HepG2 (cell line): ENCODE measurements around the gene ZER1. TPM values are rescaled to one million over a fixed set of nuclear protein-coding genes. Genes with fewer than 3 reads are reported as not detected.

Experiments used
- GFI1 ChIP-seq: sonication (generic); formaldehyde crosslinking; IDR thresholded peaks from 2 replicates; pipeline ENCODE4 v1.5.0; 2020; ENCODE audit warnings: missing genetic modification reagents, mild to moderate bottlenecking, borderline replicate concordance
- NBN ChIP-seq: fragments of 450-650 bp; conservative IDR thresholded peaks from 2 replicates; pipeline ENCODE4 v1.6.1; 2017
- REL ChIP-seq: sonication (generic); formaldehyde crosslinking; conservative IDR thresholded peaks from 2 replicates; pipeline ENCODE4 v1.8.0; 2022; ENCODE audit warnings: mild to moderate bottlenecking, missing genetic modification reagents, moderate library complexity
- SIN3A ChIP-seq: IDR thresholded peaks from 2 replicates; pipeline ENCODE4 v1.6.1; 2011; ENCODE audit warnings: low read depth, mild to moderate bottlenecking, control low read depth, low read length, borderline replicate concordance
- SOX13 ChIP-seq, 3 experiments: fragments of 450-650 bp in 1 of 3; sonication (generic) in 1 of 3; formaldehyde crosslinking in 1 of 3; IDR thresholded peaks in 2 of 3; conservative IDR thresholded peaks in 1 of 3; 2 replicates each; pipeline versions ENCODE4 v1.5.0 to v1.6.1; 2016 to 2020; ENCODE audit warnings: antibody characterized with exemption in 1 of 3, mild to moderate bottlenecking in 1 of 3, missing compliant biosample characterization in 1 of 3, missing genetic modification reagents in 1 of 3, moderate library complexity in 1 of 3
- STAT6 ChIP-seq: sonication (generic); formaldehyde crosslinking; IDR thresholded peaks from 2 replicates; pipeline ENCODE4 v1.4.0; 2020; ENCODE audit warnings: missing genetic modification reagents, mild to moderate bottlenecking, borderline replicate concordance
- TMF1 ChIP-seq: sonication (generic); formaldehyde crosslinking; IDR thresholded peaks from 2 replicates; pipeline ENCODE4 v1.8.1; 2022; ENCODE audit warnings: low read depth, missing genetic modification reagents
- ZFP36L2 ChIP-seq: sonication (generic); formaldehyde crosslinking; IDR thresholded peaks from 2 replicates; pipeline ENCODE4 v1.4.0; 2020; ENCODE audit warnings: missing genetic modification reagents
- ZMAT3 ChIP-seq: sonication (generic); formaldehyde crosslinking; conservative IDR thresholded peaks from 2 replicates; pipeline ENCODE4 v1.7.0; 2021; ENCODE audit warnings: missing genetic modification reagents
- ZNF143 ChIP-seq: sonication (generic); formaldehyde crosslinking; IDR thresholded peaks from 2 replicates; pipeline ENCODE4 v1.4.0; 2020; ENCODE audit warnings: missing genetic modification reagents
- ZNF17 ChIP-seq: sonication (generic); formaldehyde crosslinking; IDR thresholded peaks from 2 replicates; pipeline ENCODE4 v1.5.0; 2020; ENCODE audit warnings: mild to moderate bottlenecking, missing genetic modification reagents
- ZNF180 ChIP-seq: sonication (generic); formaldehyde crosslinking; IDR thresholded peaks from 2 replicates; pipeline ENCODE4 v1.4.0; 2020; ENCODE audit warnings: low read depth, missing genetic modification reagents, borderline replicate concordance
- ZNF331 ChIP-seq: sonication (generic); formaldehyde crosslinking; IDR thresholded peaks from 2 replicates; pipeline ENCODE4 v1.4.0; 2020; ENCODE audit warnings: missing genetic modification reagents
- ZNF33A ChIP-seq: sonication (generic); formaldehyde crosslinking; IDR thresholded peaks from 2 replicates; pipeline ENCODE4 v1.5.1; 2020; ENCODE audit warnings: missing genetic modification reagents, mild to moderate bottlenecking, moderate library complexity, borderline replicate concordance
- ZNF550 ChIP-seq: sonication (generic); formaldehyde crosslinking; IDR thresholded peaks from 2 replicates; pipeline ENCODE4 v1.4.0; 2020; ENCODE audit warnings: mild to moderate bottlenecking, missing genetic modification reagents, borderline replicate concordance
- ZNF816 ChIP-seq: sonication (generic); formaldehyde crosslinking; IDR thresholded peaks from 2 replicates; pipeline ENCODE4 v1.8.0; 2022; ENCODE audit warnings: missing genetic modification reagents, mild to moderate bottlenecking, borderline replicate concordance
- ZSCAN5A ChIP-seq: sonication (generic); formaldehyde crosslinking; IDR thresholded peaks from 2 replicates; pipeline ENCODE4 v1.8.0; 2022; ENCODE audit warnings: mild to moderate bottlenecking, missing genetic modification reagents, borderline replicate concordance
- polyA plus RNA-seq, 8 experiments: library from polyadenylated mRNA; depleted of rRNA in 3 of 8; stranded (reverse) in 7 of 8; unstranded in 1 of 8; fragments of >200 nt; fragmentation: Illumina TruSeq in 4 of 8; extraction: Trizol in 4 of 8; gene quantifications; 2 replicates each; pipeline versions ENCODE4 v1.2.1 to v1.2.3, GENCODE V29; 2011 to 2016; ENCODE audit warnings: low read depth in 4 of 8, missing spikeins in 1 of 8, mixed read lengths in 1 of 8; ENCODE audit not compliant: insufficient read depth in 1 of 8
- total RNA-seq, 5 experiments: library from RNA; depleted of rRNA; stranded (reverse); fragments of >200 nt; fragmentation: Illumina TruSeq; extraction: Trizol; gene quantifications; 2 replicates each; pipeline ENCODE4 v1.2.3, GENCODE V29; 2016; ENCODE audit warnings: low read depth in 1 of 5
- TF ChIP-seq, protein P1 (sequence below): sonication (generic); formaldehyde crosslinking; IDR thresholded peaks from 2 replicates; pipeline ENCODE4 v1.5.0; 2020; ENCODE audit warnings: missing genetic modification reagents, mild to moderate bottlenecking, borderline replicate concordance
- TF ChIP-seq, protein P2 (sequence below): sonication (generic); formaldehyde crosslinking; IDR thresholded peaks from 2 replicates; pipeline ENCODE4 v1.8.0; 2022; ENCODE audit warnings: missing genetic modification reagents, mild to moderate bottlenecking, moderate library complexity, borderline replicate concordance
- TF ChIP-seq, protein P3 (sequence below): sonication (generic); formaldehyde crosslinking; IDR thresholded peaks from 2 replicates; pipeline ENCODE4 v1.5.1; 2020; ENCODE audit warnings: mild to moderate bottlenecking, missing genetic modification reagents, moderate library complexity

Gene ZER1
- total and polyA plus RNA-seq, 2 of the 13 experiments (the other 11 are each of a cell fraction or from before 2014, with no cell fraction given) = 7.7 to 40.0 TPM

DNA sequence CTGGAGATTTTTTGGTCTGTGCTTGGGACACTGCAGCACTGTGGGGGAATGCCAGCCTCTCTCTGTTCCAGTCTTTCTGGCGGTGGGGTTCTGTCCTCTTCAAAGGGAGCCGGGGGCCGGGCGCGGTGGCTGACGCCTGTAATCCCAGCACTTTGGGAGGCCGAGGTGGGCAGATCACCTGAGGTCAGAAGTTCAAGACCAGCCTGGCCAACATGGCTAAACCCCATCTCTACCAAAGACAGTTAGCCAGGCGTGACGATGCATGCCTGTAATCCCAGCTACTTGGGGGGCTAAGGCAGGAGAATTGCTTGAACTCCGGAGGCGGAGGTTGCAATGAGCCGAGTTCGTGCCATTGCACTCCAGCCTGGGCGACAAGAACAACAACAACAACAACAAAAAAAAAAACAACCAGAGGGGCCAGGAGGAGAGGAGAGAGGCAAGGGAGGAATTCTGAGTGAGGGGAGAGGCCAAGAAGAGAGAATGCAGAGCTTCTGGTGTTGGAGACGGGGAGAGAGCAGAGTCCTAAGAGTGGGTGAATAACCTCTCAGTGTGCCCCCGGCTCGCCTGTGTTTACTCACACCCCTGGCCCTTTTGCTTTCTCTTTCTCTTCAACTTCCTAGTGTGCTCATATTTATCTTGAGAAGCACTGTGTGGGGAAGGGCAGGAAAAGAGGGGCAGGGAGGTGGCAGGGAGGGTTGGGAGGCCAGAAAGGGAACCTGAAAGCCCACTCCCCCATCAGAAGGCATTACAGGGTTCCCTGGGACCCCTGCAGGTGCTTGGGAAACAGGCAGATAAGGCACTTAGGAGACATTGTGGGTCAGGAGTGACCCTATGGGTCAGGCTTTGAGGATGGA, 85.9 kb downstream of the ZER1 start (continued):
- TF ChIP-seq ZFP36L2 (CRISPR knock-in tag) (no peak), ZNF33A (no peak), ZNF550 (CRISPR knock-in tag) (no peak), STAT6 (CRISPR knock-in tag) (no peak), GFI1 (CRISPR knock-in tag) (no peak), TMF1 (CRISPR knock-in tag) (no peak), SIN3A (no peak), ZNF143 (CRISPR knock-in tag) (no peak), NBN (no peak), ZSCAN5A (no peak), ZNF17 (CRISPR knock-in tag) (no peak), ZNF180 (CRISPR knock-in tag) (no peak), SOX13 (IDR thresholded peaks at IDR 0.05) (no peak), SOX13 (CRISPR knock-in tag; conservative IDR thresholded peaks at IDR 0.05 in 1 of 2, IDR thresholded peaks at IDR 0.05 in 1 of 2) (no peak), REL (CRISPR knock-in tag) (no peak), ZNF816 (no peak), ZNF331 (CRISPR knock-in tag) (no peak), ZMAT3 (no peak)
- TF ChIP-seq, protein P1, sequence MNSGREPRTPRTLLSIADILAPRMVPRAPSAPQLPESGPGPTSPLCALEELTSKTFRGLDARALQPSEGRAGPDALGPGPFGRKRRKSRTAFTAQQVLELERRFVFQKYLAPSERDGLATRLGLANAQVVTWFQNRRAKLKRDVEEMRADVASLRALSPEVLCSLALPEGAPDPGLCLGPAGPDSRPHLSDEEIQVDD (CRISPR knock-in tag) = no peak
- TF ChIP-seq, protein P2, sequence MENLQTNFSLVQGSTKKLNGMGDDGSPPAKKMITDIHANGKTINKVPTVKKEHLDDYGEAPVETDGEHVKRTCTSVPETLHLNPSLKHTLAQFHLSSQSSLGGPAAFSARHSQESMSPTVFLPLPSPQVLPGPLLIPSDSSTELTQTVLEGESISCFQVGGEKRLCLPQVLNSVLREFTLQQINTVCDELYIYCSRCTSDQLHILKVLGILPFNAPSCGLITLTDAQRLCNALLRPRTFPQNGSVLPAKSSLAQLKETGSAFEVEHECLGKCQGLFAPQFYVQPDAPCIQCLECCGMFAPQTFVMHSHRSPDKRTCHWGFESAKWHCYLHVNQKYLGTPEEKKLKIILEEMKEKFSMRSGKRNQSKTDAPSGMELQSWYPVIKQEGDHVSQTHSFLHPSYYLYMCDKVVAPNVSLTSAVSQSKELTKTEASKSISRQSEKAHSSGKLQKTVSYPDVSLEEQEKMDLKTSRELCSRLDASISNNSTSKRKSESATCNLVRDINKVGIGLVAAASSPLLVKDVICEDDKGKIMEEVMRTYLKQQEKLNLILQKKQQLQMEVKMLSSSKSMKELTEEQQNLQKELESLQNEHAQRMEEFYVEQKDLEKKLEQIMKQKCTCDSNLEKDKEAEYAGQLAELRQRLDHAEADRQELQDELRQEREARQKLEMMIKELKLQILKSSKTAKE (CRISPR knock-in tag) = no peak
- TF ChIP-seq, protein P3, sequence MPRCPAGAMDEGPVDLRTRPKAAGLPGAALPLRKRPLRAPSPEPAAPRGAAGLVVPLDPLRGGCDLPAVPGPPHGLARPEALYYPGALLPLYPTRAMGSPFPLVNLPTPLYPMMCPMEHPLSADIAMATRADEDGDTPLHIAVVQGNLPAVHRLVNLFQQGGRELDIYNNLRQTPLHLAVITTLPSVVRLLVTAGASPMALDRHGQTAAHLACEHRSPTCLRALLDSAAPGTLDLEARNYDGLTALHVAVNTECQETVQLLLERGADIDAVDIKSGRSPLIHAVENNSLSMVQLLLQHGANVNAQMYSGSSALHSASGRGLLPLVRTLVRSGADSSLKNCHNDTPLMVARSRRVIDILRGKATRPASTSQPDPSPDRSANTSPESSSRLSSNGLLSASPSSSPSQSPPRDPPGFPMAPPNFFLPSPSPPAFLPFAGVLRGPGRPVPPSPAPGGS (CRISPR knock-in tag) = no peak
